HepG2 (cell line): ENCODE data around the gene SERPINE3. TPM values are rescaled to one million over a fixed set of nuclear protein-coding genes. Genes with fewer than 3 reads are reported as not detected.
A peak's percentile ranks its signal among the peaks of the same experiment; 100 is the strongest.

Source experiments
- ATAC-seq: fragments of 200-7000 bp; cut with Tn5 transposase; 3 replicates; pipeline ENCODE4 v1.9.1; 2020; ENCODE audit warnings: mild to moderate bottlenecking, moderate library complexity
- BruUV-seq: library from RNA; stranded (reverse); fragments of 400-500 nt; replicated peaks from 2 replicates; lab custom pipeline; 2021; lab: Mats Ljungman, UMichigan
- CTCF ChIA-PET: fragments of 300-600 bp; formaldehyde crosslinking; extraction: SDS; loops from one replicate; lab custom pipeline; 2021; ENCODE audit warnings: low total read pairs, inconsistent platforms, low intra/inter-chr PET ratio; lab: Yijun Ruan, JAX
- POLR2A ChIA-PET: fragments of 350-600 bp; sonication (Branson Sonifier 250); formaldehyde crosslinking; loops from one replicate; lab custom pipeline; 2020; ENCODE audit warnings: antibody characterized with exemption, inconsistent platforms; lab: Yijun Ruan, JAX
- DNase-seq: peaks from one replicate; pipeline ENCODE4 v3.0.0-alpha.2; 2015; ENCODE audit warnings: low spot score
- FAIRE-seq: peaks from 3 replicates; lab custom pipeline; 2011; peaks lifted over from hg19 to GRCh38; lab: Jason Lieb, UNC
- H2AFZ ChIP-seq: one replicate; pipeline ENCODE4 v1.6.1; 2011; ENCODE audit warnings: low read length, inconsistent platforms
- H3K27ac ChIP-seq: fragments of 300-600 bp; 3 replicates; pipeline ENCODE4 v1.8.0; 2011; ENCODE audit warnings: mixed run types, mild to moderate bottlenecking, mixed read lengths, low read length, inconsistent platforms; ENCODE audit not compliant: insufficient read depth; ENCODE audit errors: extremely low read length
- H3K27me3 ChIP-seq, 2 experiments: fragments of 200-600 bp in 1 of 2; 2 replicates in 1 of 2; 3 replicates in 1 of 2; pipeline versions ENCODE4 v1.6.0 to v1.8.0; 2011; ENCODE audit warnings: low read length in 2 of 2, mild to moderate bottlenecking in 2 of 2, moderate library complexity in 2 of 2, inconsistent platforms in 1 of 2; ENCODE audit not compliant: insufficient read depth in 2 of 2, control insufficient read depth in 1 of 2
- H3K36me3 ChIP-seq, 2 experiments: fragments of 200-600 bp in 1 of 2; replicated peaks in 1 of 2; 2 replicates in 1 of 2; 3 replicates in 1 of 2; pipeline versions ENCODE4 v1.5.1 to v1.8.0; 2011; ENCODE audit warnings: low read length in 2 of 2, inconsistent platforms in 1 of 2; ENCODE audit not compliant: insufficient read depth in 2 of 2, control insufficient read depth in 1 of 2
- H3K4me1 ChIP-seq: 2 replicates; pipeline ENCODE4 v1.5.1; 2012; ENCODE audit warnings: low read length, inconsistent platforms; ENCODE audit not compliant: insufficient read depth
- H3K4me2 ChIP-seq: 2 replicates; pipeline ENCODE4 v1.6.0; 2011; ENCODE audit warnings: low read depth, low read length, inconsistent platforms
- H3K4me3 ChIP-seq, 3 experiments: fragments of 200-600 bp in 1 of 3; sonication (generic), shearing (Covaris generic) in 1 of 3; replicated peaks in 1 of 3; 2 replicates each; pipeline ENCODE4 v1.5.1; 2011 to 2016; ENCODE audit warnings: low read length in 3 of 3, inconsistent platforms in 2 of 3, low read depth in 2 of 3, mild to moderate bottlenecking in 2 of 3, control low read depth in 1 of 3, mixed read lengths in 1 of 3; ENCODE audit not compliant: insufficient read depth in 1 of 3
- H3K79me2 ChIP-seq: one replicate; pipeline ENCODE4 v1.6.1; 2011; ENCODE audit warnings: low read length, inconsistent platforms; ENCODE audit not compliant: insufficient read depth
- H3K9ac ChIP-seq: 2 replicates; pipeline ENCODE4 v1.6.0; 2011; ENCODE audit warnings: mild to moderate bottlenecking, low read depth, low read length, inconsistent platforms; ENCODE audit not compliant: insufficient read depth
- H3K9me3 ChIP-seq: 2 replicates; pipeline ENCODE4 v1.5.1; 2012; ENCODE audit warnings: mild to moderate bottlenecking, low read length
- H4K20me1 ChIP-seq: 2 replicates; pipeline ENCODE4 v1.6.0; 2011; ENCODE audit warnings: inconsistent platforms, mild to moderate bottlenecking, low read length, moderate library complexity; ENCODE audit not compliant: insufficient read depth
- ARNT2 ChIP-seq: sonication (generic); formaldehyde crosslinking; IDR thresholded peaks from 2 replicates; pipeline ENCODE4 v1.8.0; 2022; ENCODE audit warnings: mild to moderate bottlenecking, low read depth, missing genetic modification reagents, moderate library complexity
- IKZF5 ChIP-seq: IDR thresholded peaks from 2 replicates; pipeline ENCODE4 v1.6.1; 2018; ENCODE audit warnings: missing genetic modification reagents, mild to moderate bottlenecking, missing compliant biosample characterization
- IRF9 ChIP-seq: sonication (generic); formaldehyde crosslinking; IDR thresholded peaks from 2 replicates; pipeline ENCODE4 v1.8.0; 2022; ENCODE audit warnings: missing genetic modification reagents, mild to moderate bottlenecking, borderline replicate concordance
- JARID2 ChIP-seq: sonication (generic); formaldehyde crosslinking; IDR thresholded peaks from 2 replicates; pipeline ENCODE4 v1.8.1; 2023; ENCODE audit warnings: missing genetic modification reagents, inconsistent platforms; ENCODE audit not compliant: insufficient replicate concordance
- PAXIP1 ChIP-seq: sonication (generic); formaldehyde crosslinking; conservative IDR thresholded peaks from 2 replicates; pipeline ENCODE4 v1.4.0; 2020; ENCODE audit warnings: mild to moderate bottlenecking, missing genetic modification reagents, moderate library complexity
- PCBP1 ChIP-seq: fragments of 200-400 bp; formaldehyde crosslinking; IDR thresholded peaks from 2 replicates; pipeline ENCODE4 v1.6.1; 2017; ENCODE audit warnings: mild to moderate bottlenecking, low read depth, low read length, borderline replicate concordance
- ZNF121 ChIP-seq: sonication (generic); formaldehyde crosslinking; IDR thresholded peaks from 2 replicates; pipeline ENCODE4 v1.5.0; 2020; ENCODE audit warnings: mild to moderate bottlenecking, missing genetic modification reagents
- ZNF839 ChIP-seq: sonication (generic); formaldehyde crosslinking; IDR thresholded peaks from 2 replicates; pipeline ENCODE4 v1.4.0; 2020; ENCODE audit warnings: missing genetic modification reagents, mild to moderate bottlenecking, borderline replicate concordance
- ZSCAN20 ChIP-seq: sonication (generic); formaldehyde crosslinking; IDR thresholded peaks from 2 replicates; pipeline ENCODE4 v1.4.0; 2020; ENCODE audit warnings: missing genetic modification reagents, mild to moderate bottlenecking, borderline replicate concordance
- WGBS: methylation state at CpG from one replicate; pipeline ENCODE4 v1.1.6; 2017; ENCODE audit warnings: low lambda C conversion rate; 5-methylcytosine and 5-hydroxymethylcytosine counted together
- in situ Hi-C: cut with HindIII; loops from 2 replicates; pipeline ENCODE4 v1.10.0; 2017; ENCODE audit warnings: low pct_unique_long_range_greater_than_20kb; ENCODE audit not compliant: extremely low pct_ligation_motif_present
- intact Hi-C: fragments of 100-400 bp; cut with micrococcal nuclease; formaldehyde crosslinking; loops from one replicate; pipeline ENCODE4 v1.10.0; 2022; ENCODE audit not compliant: unreplicated experiment
- polyA plus RNA-seq, 8 experiments: library from polyadenylated mRNA; depleted of rRNA in 3 of 8; stranded (reverse) in 7 of 8; unstranded in 1 of 8; fragments of >200 nt; fragmentation: Illumina TruSeq in 4 of 8; extraction: Trizol in 4 of 8; gene quantifications; 2 replicates each; pipeline versions ENCODE4 v1.2.1 to v1.2.3, GENCODE V29; 2011 to 2016; ENCODE audit warnings: low read depth in 4 of 8, missing spikeins in 1 of 8, mixed read lengths in 1 of 8; ENCODE audit not compliant: insufficient read depth in 1 of 8
- total RNA-seq, 5 experiments: library from RNA; depleted of rRNA; stranded (reverse); fragments of >200 nt; fragmentation: Illumina TruSeq; extraction: Trizol; gene quantifications; 2 replicates each; pipeline ENCODE4 v1.2.3, GENCODE V29; 2016; ENCODE audit warnings: low read depth in 1 of 5

SERPINE3 gene
- total and polyA plus RNA-seq, 2 of the 13 experiments (the other 11 are each of a cell fraction or from before 2014, with no cell fraction given), result not detected

GRCh38 chr13:51323824-51324511 is 15.5 kb upstream of the SERPINE3 start:
- FAIRE-seq (no peak), DNase-seq (no peak), ATAC-seq (peak; percentile 24; the same call in 2 of the 3 replicates)
- Histone ChIP-seq H2AFZ (no peak overlapping the region), H3K9me3 (no peaks in the 10 kb centered on the region), H3K79me2 (no peaks in the 10 kb centered on the region), H3K27ac (no peak overlapping the region), H3K27me3 (peaks cover 2 to 14% of the 10 kb centered on the region in 2 experiments; a peak in 3 of 5 replicates), H3K4me3 (no peak overlapping the region), H4K20me1 (no peaks in the 10 kb centered on the region), H3K4me1 (no peaks in the 10 kb centered on the region), H3K4me2 (no peak overlapping the region), H3K9ac (no peak overlapping the region), H3K36me3 (no peaks in the 10 kb centered on the region)
- in situ Hi-C loops (no loop called here), intact Hi-C loops (no loop called here)
- ChIA-PET CTCF (no interaction called here), POLR2A (no interaction called here)
- 20% methylated on average over 5 of the region's 5 CpGs for WGBS
- TF ChIP-seq ZNF839 (CRISPR knock-in tag), result no peak
- TF ChIP-seq IKZF5 (CRISPR knock-in tag), result no peak
- TF ChIP-seq ZSCAN20 (CRISPR knock-in tag), result no peak
- TF ChIP-seq JARID2, result no peak
- TF ChIP-seq ARNT2, result no peak
- BruUV-seq, result no TSS peak

GRCh38 chr13:51324714-51325420 is 14.6 kb upstream of the SERPINE3 start:
- Histone ChIP-seq H2AFZ (no peak overlapping the region), H3K27me3 (peaks cover 2 to 14% of the 10 kb centered on the region in 2 experiments; a peak in 3 of 5 replicates), H3K9ac (no peak overlapping the region), H4K20me1 (no peaks in the 10 kb centered on the region), H3K79me2 (no peaks in the 10 kb centered on the region), H3K36me3 (no peaks in the 10 kb centered on the region), H3K9me3 (no peaks in the 10 kb centered on the region), H3K4me2 (no peak overlapping the region), H3K4me3 (no peak overlapping the region), H3K27ac (no peak overlapping the region), H3K4me1 (no peaks in the 10 kb centered on the region)
- DNase-seq, result no peak
- BruUV-seq, result no TSS peak
- ChIA-PET CTCF (no interaction called here), POLR2A (no interaction called here)
- no peak for FAIRE-seq
- WGBS, result 25% methylated on average over 8 of the region's 14 CpGs
- intact Hi-C loops (no loop called here), in situ Hi-C loops (no loop called here)
- ATAC-seq, result no peak
- TF ChIP-seq PAXIP1 (CRISPR knock-in tag) (no peak), PCBP1 (no peak), IRF9 (CRISPR knock-in tag) (no peak), ZNF121 (CRISPR knock-in tag) (no peak)
